Activated T-cell treated with anti-CD3 and anti-CD28 coated beads, Interleukin-2, amount 50 U/mL, for 4 hours (primary cell): ENCODE measurements around the gene ZNF761. TPM values are rescaled to one million over a fixed set of nuclear protein-coding genes. Genes with fewer than 3 reads are reported as not detected.

Experiments
- total RNA-seq, 3 donors: library from RNA; stranded (reverse); gene quantifications; one replicate each; pipeline ENCODE4 v1.2.1, GENCODE V29; 2021

ZNF761 gene
- total RNA-seq, 3 donors from 2014 or later: 7.8 to 9.0 (median 8.4) TPM

Other genes with a start within 250 kb of the ZNF761 start
- under 1 TPM; 0.57 to 0.71 (median 0.66) TPM for gene ZNF665, start 238.6 kb upstream of the ZNF761 start, total RNA-seq
- 1 to 10 TPM; 2.6 to 5.0 (median 4.6) TPM for gene ZNF677, start 177.1 kb upstream of the ZNF761 start, total RNA-seq
- not detected for gene VN1R2, start 173.7 kb upstream of the ZNF761 start, total RNA-seq
- not detected for gene VN1R4, start 164.3 kb upstream of the ZNF761 start, total RNA-seq
- gene ZNF845, start 98.2 kb upstream of the ZNF761 start, total RNA-seq: 1 to 10 TPM; 3.7 to 4.0 (median 3.8) TPM
- gene ZNF525, start 66.3 kb upstream of the ZNF761 start, total RNA-seq: 10 to 100 TPM; 10.6 to 14.9 (median 12.0) TPM
- 1 to 10 TPM; 6.9 to 7.9 (median 7.1) TPM for gene ZNF765, start 36.8 kb upstream of the ZNF761 start, total RNA-seq
- 1 to 10 TPM; 3.4 to 5.5 (median 4.6) TPM for gene ZNF813, start 35.7 kb downstream of the ZNF761 start, total RNA-seq
- 10 to 100 TPM; 15.4 to 17.6 (median 15.7) TPM for gene ZNF331, start 106.2 kb downstream of the ZNF761 start, total RNA-seq
- gene DPRX, start 200.0 kb downstream of the ZNF761 start, total RNA-seq: not detected